Endothelial cell of umbilical vein (primary cell): ENCODE data around the gene WNT6.

ENCODE experiments used
- EZH2 ChIP-seq: IDR thresholded peaks from 2 replicates; pipeline ENCODE4 v1.6.1; 2012; ENCODE audit warnings: borderline replicate concordance, low read depth, mild to moderate bottlenecking, moderate library complexity, low read length, inconsistent platforms; ENCODE audit not compliant: severe bottlenecking
- FOS ChIP-seq: IDR thresholded peaks from 2 replicates; pipeline ENCODE4 v1.6.1; 2011; ENCODE audit warnings: mild to moderate bottlenecking, low read length, moderate library complexity, borderline replicate concordance; ENCODE audit not compliant: insufficient read depth
- GATA2 ChIP-seq: IDR thresholded peaks from 2 replicates; pipeline ENCODE4 v1.7.0; 2011; ENCODE audit warnings: low read depth, mild to moderate bottlenecking, moderate library complexity, mixed read lengths, low read length; ENCODE audit not compliant: insufficient read length, insufficient read depth
- POLR2A ChIP-seq: IDR thresholded peaks from 2 replicates; pipeline ENCODE4 v1.6.1; 2012; ENCODE audit warnings: low read depth, mild to moderate bottlenecking, control low read depth, low read length
- POLR2AphosphoS5 ChIP-seq: IDR thresholded peaks from 2 replicates; pipeline ENCODE4 v1.6.1; 2012; ENCODE audit warnings: low read depth, mild to moderate bottlenecking, control low read depth, low read length, moderate library complexity; ENCODE audit not compliant: insufficient read depth
- TF ChIP-seq, protein P1 (sequence below), 2 donors: IDR thresholded peaks; 1 replicate in 1 of 2; 2 replicates in 1 of 2; pipeline ENCODE4 v1.5.1; 2011; ENCODE audit warnings: low read length in 2 of 2, mild to moderate bottlenecking in 2 of 2, moderate library complexity in 2 of 2, control low read depth in 1 of 2, inconsistent platforms in 1 of 2, low read depth in 1 of 2; ENCODE audit not compliant: insufficient read depth in 1 of 2; ENCODE audit errors: extremely low read depth in 1 of 2

DNA sequence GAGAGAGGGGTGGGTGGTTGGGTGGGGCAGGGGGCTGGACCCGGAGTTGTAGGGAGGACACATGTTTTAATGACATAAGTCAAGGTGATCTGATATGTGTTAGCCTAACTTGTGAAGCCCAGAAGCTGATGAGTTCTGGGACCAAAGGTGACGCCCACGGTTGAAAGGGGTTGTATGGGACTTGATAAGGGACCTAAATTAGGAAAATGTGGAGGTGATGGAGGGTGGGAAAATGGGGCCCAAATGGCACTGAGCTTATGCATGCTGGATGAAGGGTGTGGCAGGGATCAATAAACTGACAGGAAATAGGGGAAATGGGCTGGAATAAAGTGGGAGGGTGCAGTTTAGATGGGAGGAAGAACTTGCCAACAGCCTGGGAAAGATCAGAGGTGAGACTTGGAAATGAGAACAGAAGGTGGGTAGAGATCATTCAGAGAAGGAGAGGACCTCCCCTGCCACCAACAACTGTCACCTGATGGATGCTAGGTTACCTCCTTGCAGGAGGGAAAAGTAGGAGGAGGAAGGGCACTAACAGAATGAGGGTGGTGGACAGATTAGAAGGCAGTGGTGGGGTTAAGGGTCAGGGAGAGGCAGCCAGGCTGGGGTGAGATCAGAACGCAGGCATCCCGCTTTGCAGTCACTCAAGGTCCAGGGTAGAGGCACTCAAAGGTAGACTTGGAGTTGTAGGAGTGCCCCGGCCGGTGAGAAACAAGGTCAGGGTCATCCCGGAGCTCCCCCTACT is 36.3 kb downstream of the WNT6 start:
- TF ChIP-seq EZH2, result no peak
- TF ChIP-seq, protein P1, sequence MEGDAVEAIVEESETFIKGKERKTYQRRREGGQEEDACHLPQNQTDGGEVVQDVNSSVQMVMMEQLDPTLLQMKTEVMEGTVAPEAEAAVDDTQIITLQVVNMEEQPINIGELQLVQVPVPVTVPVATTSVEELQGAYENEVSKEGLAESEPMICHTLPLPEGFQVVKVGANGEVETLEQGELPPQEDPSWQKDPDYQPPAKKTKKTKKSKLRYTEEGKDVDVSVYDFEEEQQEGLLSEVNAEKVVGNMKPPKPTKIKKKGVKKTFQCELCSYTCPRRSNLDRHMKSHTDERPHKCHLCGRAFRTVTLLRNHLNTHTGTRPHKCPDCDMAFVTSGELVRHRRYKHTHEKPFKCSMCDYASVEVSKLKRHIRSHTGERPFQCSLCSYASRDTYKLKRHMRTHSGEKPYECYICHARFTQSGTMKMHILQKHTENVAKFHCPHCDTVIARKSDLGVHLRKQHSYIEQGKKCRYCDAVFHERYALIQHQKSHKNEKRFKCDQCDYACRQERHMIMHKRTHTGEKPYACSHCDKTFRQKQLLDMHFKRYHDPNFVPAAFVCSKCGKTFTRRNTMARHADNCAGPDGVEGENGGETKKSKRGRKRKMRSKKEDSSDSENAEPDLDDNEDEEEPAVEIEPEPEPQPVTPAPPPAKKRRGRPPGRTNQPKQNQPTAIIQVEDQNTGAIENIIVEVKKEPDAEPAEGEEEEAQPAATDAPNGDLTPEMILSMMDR (IDR thresholded peaks at IDR 0.05; ENCODE audit: extremely low read depth in 1 of 2, insufficient read depth in 1 of 2, low read depth in 1 of 2, low read length in 2 of 2), result no peak
- TF ChIP-seq FOS, result no peak
- TF ChIP-seq POLR2AphosphoS5, result no peak
- TF ChIP-seq POLR2A, result no peak
- TF ChIP-seq GATA2, result no peak
